ENCODE measurements around the gene SMAD9.
"Not testable (repeated sequence)": the region's sequence is repeated elsewhere in the genome, so short reads cannot be mapped to it uniquely, and the experiment has no call there.

SMAD9 gene

GRCh38 chr13:36912369-36912768 is 7.7 kb downstream of the SMAD9 start:
- DNase-seq (ENCODE audit: low read depth in 2 of 2), result no peak

DNA sequence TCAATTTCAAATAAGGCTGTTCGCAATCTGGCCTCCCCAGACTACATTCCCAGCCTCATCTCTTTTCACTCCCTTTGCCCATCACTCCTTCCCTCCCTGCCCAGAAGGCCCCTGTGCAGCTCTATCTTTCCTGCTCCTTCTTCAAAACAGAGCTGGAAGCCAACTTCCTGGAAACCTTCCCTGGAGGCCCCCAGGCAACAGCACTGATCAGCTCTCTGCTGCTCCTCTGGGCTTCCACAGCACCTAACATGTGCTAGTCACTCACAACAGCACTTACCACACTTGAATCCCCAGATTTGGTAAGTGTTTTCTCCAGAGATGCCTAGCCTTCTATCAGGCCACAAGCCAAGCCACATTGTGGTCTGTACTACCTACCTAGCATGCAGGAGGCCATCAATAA is 9.5 kb downstream of the SMAD9 start:
- no peak for DNase-seq (ENCODE audit: low read depth in 2 of 2)

DNA sequence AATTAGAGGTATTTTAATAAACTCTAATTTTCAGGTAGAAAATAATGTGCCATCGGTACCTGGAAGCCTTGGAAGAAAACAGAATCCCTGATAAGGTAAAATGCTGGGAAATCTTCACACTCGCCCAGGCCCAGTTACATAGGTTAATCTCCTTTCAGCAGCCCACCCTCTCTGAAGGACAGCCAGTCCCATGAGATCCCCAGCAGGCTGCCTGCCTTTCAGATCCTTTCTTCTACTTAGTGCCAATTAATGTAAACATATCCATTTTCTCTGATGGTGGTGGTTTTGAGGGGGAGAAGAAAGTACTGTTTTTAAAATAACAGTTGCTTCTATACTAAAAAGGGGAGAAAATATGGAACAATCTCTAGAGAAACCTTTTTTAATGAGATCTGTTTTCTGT is 12.2 kb downstream of the SMAD9 start:
- DNase-seq (ENCODE audit: low read depth in 2 of 2), result no peak

- DNase-seq (ENCODE audit: low read depth in 2 of 2), result no peak
Measured at GRCh38 chr13:36907266-36907665, 12.8 kb downstream of the SMAD9 start.

GRCh38 chr13:36905944-36906343 is 14.1 kb downstream of the SMAD9 start:
- DNase-seq (ENCODE audit: low read depth in 2 of 2), result no peak

- DNase-seq (ENCODE audit: low read depth in 2 of 2), result no peak
Measured at GRCh38 chr13:36903925-36904595, 16.0 kb downstream of the SMAD9 start.

GRCh38 chr13:36897054-36897616 is 22.9 kb downstream of the SMAD9 start:
- no peak for DNase-seq (ENCODE audit: low read depth in 2 of 2)

DNA sequence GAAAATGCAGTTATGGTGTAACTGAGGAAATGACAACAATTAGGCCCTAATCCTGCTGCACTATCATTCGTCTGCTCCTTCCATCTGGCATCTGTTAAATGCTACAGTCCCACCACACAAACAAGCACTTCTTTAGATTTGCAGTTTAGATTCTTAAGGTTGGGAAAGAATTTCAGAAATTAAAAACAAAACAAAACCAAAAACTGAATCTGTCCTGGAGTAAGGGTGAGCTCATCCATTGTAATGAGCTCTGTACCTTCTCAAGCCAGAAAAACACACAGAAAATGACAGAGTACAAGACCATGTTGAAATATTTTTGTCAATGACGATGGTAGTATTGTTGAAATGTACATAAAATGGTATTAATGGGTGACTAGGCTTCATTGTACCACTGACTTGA is 28.3 kb downstream of the SMAD9 start:
- no peak for DNase-seq (ENCODE audit: low read depth in 2 of 2)

DNA sequence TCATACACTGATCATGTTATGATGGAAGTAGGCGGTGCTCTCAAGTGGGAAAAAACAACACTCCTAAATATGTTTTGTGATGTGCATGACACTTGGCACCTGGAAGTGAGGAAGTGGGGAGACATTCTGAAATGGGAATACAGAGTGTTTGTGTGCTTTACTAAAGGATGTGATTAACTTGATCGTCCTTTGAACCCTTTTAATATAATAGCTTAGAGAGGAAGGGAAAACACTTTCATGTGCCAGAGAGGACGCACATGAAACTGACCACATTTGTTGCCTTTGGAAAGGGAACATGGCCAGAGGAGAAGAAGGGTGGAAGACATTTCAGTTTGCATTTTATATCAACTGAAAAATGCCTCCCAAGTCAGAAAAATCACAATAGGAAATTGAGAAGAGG is 31.4 kb downstream of the SMAD9 start:
- no peak for DNase-seq (ENCODE audit: low read depth in 2 of 2)

DNA sequence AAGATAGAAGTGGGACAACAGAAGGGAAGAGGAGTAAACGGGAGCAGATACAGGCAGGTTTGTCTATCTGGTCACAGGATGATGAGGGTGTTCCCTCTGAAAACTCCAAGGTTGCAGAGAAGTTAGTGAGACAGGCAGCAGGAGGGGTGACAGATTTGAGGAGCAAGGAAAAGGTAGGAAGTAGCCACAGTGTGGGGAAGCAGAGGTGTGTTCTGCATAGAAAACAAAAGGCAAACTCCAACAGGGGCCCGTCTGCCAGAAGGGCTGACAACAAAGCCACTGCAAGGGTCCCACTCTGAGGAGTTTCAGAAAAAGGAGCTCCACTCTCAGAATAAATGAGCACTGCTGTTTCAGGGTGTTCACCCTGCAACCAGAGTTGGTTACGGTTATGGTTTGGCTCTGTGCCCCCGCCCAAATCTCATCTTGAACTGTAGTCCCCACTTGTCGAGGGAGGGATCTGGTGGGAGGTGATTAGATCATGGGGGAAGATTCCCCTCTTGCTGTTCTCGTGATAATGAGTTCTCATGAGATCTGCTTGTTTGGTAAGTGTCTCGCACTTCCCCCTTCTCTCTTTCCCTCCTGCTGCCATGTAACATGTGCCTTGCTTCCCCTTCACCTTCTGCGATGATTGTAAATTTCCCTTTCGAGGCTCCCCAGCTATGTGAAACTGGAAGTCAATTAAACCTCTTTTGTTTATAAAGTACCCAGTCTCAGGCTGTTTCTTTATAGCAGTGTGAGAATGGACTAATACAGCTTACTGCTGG is 32.1 kb downstream of the SMAD9 start:
- no peak for DNase-seq (ENCODE audit: low read depth in 2 of 2)

DNA sequence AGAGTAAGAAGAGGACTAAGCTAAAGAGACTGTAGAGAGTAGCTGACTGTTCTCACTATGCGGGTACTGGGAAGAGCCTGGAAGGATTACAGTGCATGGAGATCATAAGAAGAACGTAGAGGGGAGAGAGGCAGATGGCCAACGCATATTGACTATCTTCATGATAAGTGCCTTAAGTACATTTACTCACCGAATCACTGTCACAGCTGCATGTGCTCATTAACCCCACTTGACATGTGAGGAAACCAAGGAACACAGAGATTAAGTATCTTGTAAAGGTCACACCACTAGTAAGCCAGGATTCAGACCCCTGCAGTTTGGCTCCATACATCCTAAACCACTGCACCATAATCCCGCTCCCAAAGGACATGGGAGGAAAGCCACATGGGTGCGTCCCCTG is 34.1 kb downstream of the SMAD9 start:
- DNase-seq (ENCODE audit: low read depth in 2 of 2), result no peak

GRCh38 chr13:36884235-36884634 is 35.8 kb downstream of the SMAD9 start:
- no peak for DNase-seq (ENCODE audit: low read depth in 2 of 2)

- DNase-seq (ENCODE audit: low read depth in 2 of 2), result no peak
Measured at GRCh38 chr13:36883824-36884223, 36.2 kb downstream of the SMAD9 start.

DNA sequence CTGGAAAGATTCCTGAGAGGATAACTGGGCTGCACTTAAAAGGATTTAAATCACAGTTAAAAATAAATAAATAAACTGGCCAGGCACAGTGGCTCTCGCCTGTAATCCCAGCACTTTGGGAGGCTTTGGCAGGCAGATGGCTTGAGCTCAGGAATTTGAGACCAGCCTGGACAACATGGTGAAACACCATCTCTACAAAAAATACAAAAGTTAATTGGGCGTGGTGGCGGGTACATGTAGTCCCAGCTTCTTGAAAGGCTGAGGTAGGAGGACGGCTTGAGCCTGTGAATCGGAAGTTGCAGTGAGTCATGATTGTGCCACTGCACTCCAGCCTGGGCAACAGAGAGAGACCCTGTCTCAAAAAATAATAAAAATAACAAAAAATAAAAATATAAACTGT is 36.6 kb downstream of the SMAD9 start:
- DNase-seq (ENCODE audit: low read depth in 2 of 2), result not testable (repeated sequence)

GRCh38 chr13:36882829-36883390 is 37.1 kb downstream of the SMAD9 start:
- DNase-seq (ENCODE audit: low read depth in 2 of 2), result no peak

DNA sequence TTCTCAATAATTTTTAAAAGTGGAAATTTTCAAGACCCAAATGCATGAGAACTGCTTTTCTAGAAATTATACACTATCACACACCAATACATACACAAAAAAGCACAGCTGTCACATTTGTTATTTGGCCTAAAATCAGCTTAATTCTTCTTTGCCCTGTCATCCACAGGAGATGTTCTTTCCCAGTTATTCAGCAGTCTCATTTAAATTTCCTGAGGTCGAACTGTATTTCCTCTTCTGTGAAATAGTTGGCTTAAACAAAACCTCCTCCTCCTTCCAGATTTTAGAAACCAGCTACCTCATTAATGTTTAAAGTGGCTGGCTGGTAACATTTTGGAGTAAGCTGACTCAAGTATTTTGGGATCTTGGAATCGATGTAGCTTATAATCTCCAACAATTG is 39.1 kb downstream of the SMAD9 start:
- no peak for DNase-seq (ENCODE audit: low read depth in 2 of 2)

GRCh38 chr13:36879218-36879938 is 40.7 kb downstream of the SMAD9 start:
- no peak for DNase-seq (ENCODE audit: low read depth in 2 of 2)

- DNase-seq (ENCODE audit: low read depth in 2 of 2), result no peak
Measured at GRCh38 chr13:36875961-36876360, 44.1 kb downstream of the SMAD9 start.

GRCh38 chr13:36875431-36875830 is 44.6 kb downstream of the SMAD9 start:
- no peak for DNase-seq (ENCODE audit: low read depth in 2 of 2)

- no peak for DNase-seq (ENCODE audit: low read depth in 2 of 2)
Measured at GRCh38 chr13:36872621-36873020, 47.4 kb downstream of the SMAD9 start.

DNA sequence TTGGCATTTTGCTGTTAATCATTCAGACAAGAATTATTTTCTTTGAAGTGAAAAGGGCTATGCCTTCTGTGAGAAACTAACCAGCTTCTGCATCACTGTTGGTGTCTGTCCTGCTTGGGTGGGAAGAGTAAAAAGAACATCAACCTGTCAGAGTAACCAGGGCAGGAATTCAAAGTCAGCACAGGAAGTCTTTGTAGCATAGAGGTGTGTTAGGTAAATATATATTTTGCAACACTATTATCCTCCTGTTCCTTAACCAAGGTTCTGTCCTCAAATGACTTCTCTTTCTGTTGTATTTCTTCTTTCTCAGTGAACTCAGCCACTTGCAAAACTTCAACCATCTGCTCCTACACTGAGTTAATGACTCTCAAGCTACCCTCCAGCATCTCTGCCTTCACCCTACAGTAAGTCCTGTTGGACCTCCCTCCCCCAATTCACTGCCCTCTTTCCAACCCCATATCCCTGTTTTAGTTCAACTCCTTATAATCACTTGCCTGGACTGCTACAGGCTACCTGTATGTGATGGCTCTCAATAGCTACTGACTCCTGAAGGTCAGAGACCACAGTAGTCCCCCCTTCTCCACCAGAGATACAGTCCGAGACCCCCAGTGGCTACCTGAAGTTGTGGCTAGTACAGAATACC is 49.9 kb downstream of the SMAD9 start:
- no peak for DNase-seq (ENCODE audit: low read depth in 2 of 2)

DNA sequence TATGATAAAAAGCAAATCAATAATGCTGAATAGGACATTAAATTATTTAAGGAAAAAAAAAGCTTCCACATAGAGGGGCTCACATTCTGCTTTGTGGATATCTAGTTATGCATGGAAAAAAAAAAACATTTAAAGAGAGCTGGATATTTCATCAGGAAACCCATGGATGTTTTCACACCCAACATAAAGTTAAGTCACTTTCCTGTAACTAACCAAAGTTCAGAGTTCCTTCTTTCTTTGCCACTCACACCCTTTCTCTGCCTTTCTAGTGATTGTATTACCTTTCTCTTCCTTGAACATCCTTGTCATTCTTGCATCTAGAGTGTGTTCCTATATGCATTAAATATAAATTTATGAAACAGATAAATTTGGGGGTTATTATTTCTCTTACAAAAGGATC is 53.8 kb downstream of the SMAD9 start:
- DNase-seq (ENCODE audit: low read depth in 2 of 2), result no peak
